Hepatocyte (in vitro differentiated cells): Measurements from ENCODE around the gene SCP2. TPM values are rescaled to one million over a fixed set of nuclear protein-coding genes. Genes with fewer than 3 reads are reported as not detected.

Experiments
- DNase-seq: peaks from one replicate; pipeline ENCODE4 v3.0.0-alpha.2; 2016; ENCODE audit warnings: low spot score
- H2AFZ ChIP-seq: fragments of 200-600 bp; sonication (generic); 2 replicates; pipeline ENCODE4 v1.6.0; 2016; ENCODE audit warnings: antibody characterized with exemption, mild to moderate bottlenecking
- H3K27ac ChIP-seq: fragments of 200-600 bp; sonication (generic); 2 replicates; pipeline ENCODE4 v1.5.1; 2016; ENCODE audit warnings: mild to moderate bottlenecking
- H3K27me3 ChIP-seq: fragments of 200-600 bp; sonication (generic); 2 replicates; pipeline ENCODE4 v1.6.1; 2016
- H3K36me3 ChIP-seq: fragments of 200-600 bp; sonication (generic); replicated peaks from 2 replicates; pipeline ENCODE4 v1.5.1; 2016; ENCODE audit warnings: low read depth; ENCODE audit not compliant: insufficient read depth
- H3K4me1 ChIP-seq: fragments of 200-600 bp; sonication (generic); 2 replicates; pipeline ENCODE4 v1.5.1; 2016; ENCODE audit warnings: mild to moderate bottlenecking, moderate library complexity; ENCODE audit not compliant: insufficient read depth
- H3K4me2 ChIP-seq: fragments of 200-600 bp; sonication (generic); 2 replicates; pipeline ENCODE4 v1.6.0; 2016
- H3K4me3 ChIP-seq: fragments of 200-600 bp; sonication (generic); 2 replicates; pipeline ENCODE4 v1.5.1; 2016; ENCODE audit warnings: mild to moderate bottlenecking
- H3K79me2 ChIP-seq: fragments of 200-600 bp; sonication (generic); 2 replicates; pipeline ENCODE4 v1.6.0; 2017; ENCODE audit warnings: mild to moderate bottlenecking
- H3K9me2 ChIP-seq: fragments of 200-600 bp; sonication (generic); replicated peaks from 2 replicates; pipeline ENCODE4 v1.6.0; 2017; ENCODE audit warnings: mild to moderate bottlenecking; ENCODE audit not compliant: insufficient read depth
- H3K9me3 ChIP-seq: fragments of 200-600 bp; sonication (generic); 2 replicates; pipeline ENCODE4 v1.5.1; 2016; ENCODE audit warnings: low read depth, mild to moderate bottlenecking
- H4K20me1 ChIP-seq: fragments of 200-600 bp; sonication (generic); 2 replicates; pipeline ENCODE4 v1.6.0; 2016; ENCODE audit warnings: mild to moderate bottlenecking; ENCODE audit not compliant: insufficient read depth, poor library complexity, severe bottlenecking
- CTCF ChIP-seq: fragments of 200-600 bp; sonication (generic); IDR thresholded peaks from 2 replicates; pipeline ENCODE4 v1.5.1; 2016; ENCODE audit warnings: antibody characterized with exemption, mild to moderate bottlenecking; ENCODE audit not compliant: poor library complexity
- EZH2 ChIP-seq: fragments of 200-600 bp; sonication (generic); IDR thresholded peaks from 2 replicates; pipeline ENCODE4 v1.6.1; 2016; ENCODE audit warnings: antibody characterized with exemption, mild to moderate bottlenecking, borderline replicate concordance
- EZH2phosphoT487 ChIP-seq: fragments of 200-600 bp; sonication (generic); IDR thresholded peaks from one replicate; pipeline ENCODE4 v1.6.1; 2018; ENCODE audit warnings: antibody characterized with exemption, mild to moderate bottlenecking, low read depth, moderate library complexity; ENCODE audit not compliant: unreplicated experiment, severe bottlenecking
- WGBS: methylation state at CpG from one replicate; pipeline ENCODE4 v1.1.6; 2016; ENCODE audit warnings: low lambda C conversion rate; ENCODE audit errors: missing lambda C conversion rate; 5-methylcytosine and 5-hydroxymethylcytosine counted together
- polyA plus RNA-seq: library from polyadenylated mRNA; unstranded; fragments of >200 nt; fragmentation: Nextera tagmentation; extraction: Ambion mirVana; gene quantifications from 2 replicates; pipeline ENCODE4 v1.2.1, GENCODE V29; 2016
- total RNA-seq: library from RNA; depleted of rRNA; stranded (reverse); fragments of >200 nt; gene quantifications from 2 replicates; pipeline ENCODE4 v1.2.3, GENCODE V29; 2014

SCP2 gene
- total and polyA plus RNA-seq, 2 experiments from 2014 or later, result 201 to 310 TPM

DNA sequence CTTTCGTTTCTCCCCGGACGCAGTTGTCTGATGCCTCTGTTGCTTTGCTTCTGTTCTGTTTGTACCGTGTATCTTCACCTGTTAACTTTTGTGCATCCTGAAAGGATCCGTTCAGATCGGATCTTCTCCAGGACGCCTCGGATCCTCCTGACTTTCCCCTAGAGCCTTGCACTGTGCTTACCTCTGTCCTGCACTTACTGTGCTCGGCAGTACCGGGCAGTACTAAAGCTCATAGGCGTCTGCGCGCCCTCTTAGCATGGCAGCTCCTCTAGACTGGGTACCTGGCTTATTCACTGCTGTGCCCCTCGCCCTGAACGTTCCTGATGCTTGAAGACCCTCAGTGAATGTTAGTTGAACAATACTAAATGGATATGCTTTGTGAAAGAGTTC, 934 bp downstream of the SCP2 start:
- WGBS, result 25% methylated on average over 15 of the region's 15 CpGs

GRCh38 chr1:52929019-52929418, 1.9 kb downstream of the SCP2 start:
- 87% methylated on average over 4 of the region's 4 CpGs for WGBS
- TF ChIP-seq CTCF (no peak), EZH2phosphoT487 (no peak), EZH2 (no peak)
- H3K4me2 ChIP-seq, result peak overlapping the region; percentile 98
- H3K27ac ChIP-seq, result no peak overlapping the region
- H2AFZ ChIP-seq, result no peak overlapping the region
- no peaks in the 10 kb centered on the region for H3K9me3 ChIP-seq
- H3K79me2 ChIP-seq, result peaks cover 18% of the 10 kb centered on the region
- no peaks in the 10 kb centered on the region for H3K9me2 ChIP-seq
- H3K36me3 ChIP-seq, result no peaks in the 10 kb centered on the region
- H3K4me1 ChIP-seq, result no peaks in the 10 kb centered on the region
- H4K20me1 ChIP-seq, result no peaks in the 10 kb centered on the region
- no peak for DNase-seq
- no peaks in the 10 kb centered on the region for H3K27me3 ChIP-seq
- H3K4me3 ChIP-seq, result no peak overlapping the region

More for the DNA sequence above, 934 bp downstream of the SCP2 start:
- H3K4me1 ChIP-seq, result no peaks in the 10 kb centered on the region
- no peak for DNase-seq
- H2AFZ ChIP-seq, result peak overlapping the region; percentile 98
- H3K9me2 ChIP-seq, result no peaks in the 10 kb centered on the region
- TF ChIP-seq EZH2 (no peak), EZH2phosphoT487 (no peak), CTCF (no peak)
- peaks cover 18% of the 10 kb centered on the region for H3K79me2 ChIP-seq
- H3K9me3 ChIP-seq, result no peaks in the 10 kb centered on the region
- H3K27me3 ChIP-seq, result no peaks in the 10 kb centered on the region
- no peaks in the 10 kb centered on the region for H4K20me1 ChIP-seq
- no peaks in the 10 kb centered on the region for H3K36me3 ChIP-seq
- peak overlapping the region; percentile 74 for H3K27ac ChIP-seq
- H3K4me2 ChIP-seq, result peak overlapping the region; percentile 98
- H3K4me3 ChIP-seq, result peak overlapping the region; percentile 63

- no peaks in the 10 kb centered on the region for H4K20me1 ChIP-seq
- H2AFZ ChIP-seq, result no peak overlapping the region
- no peak overlapping the region for H3K27ac ChIP-seq
- peaks cover 5% of the 10 kb centered on the region for H3K4me1 ChIP-seq
- no peak overlapping the region for H3K4me3 ChIP-seq
- H3K9me2 ChIP-seq, result no peaks in the 10 kb centered on the region
- peaks cover 4% of the 10 kb centered on the region for H3K79me2 ChIP-seq
- WGBS, result 87% methylated on average over 3 of the region's 3 CpGs
- H3K4me2 ChIP-seq, result no peak overlapping the region
- H3K27me3 ChIP-seq, result no peaks in the 10 kb centered on the region
- TF ChIP-seq CTCF (no peak), EZH2 (no peak), EZH2phosphoT487 (no peak)
- DNase-seq, result no peak
- H3K36me3 ChIP-seq, result no peaks in the 10 kb centered on the region
- H3K9me3 ChIP-seq, result no peaks in the 10 kb centered on the region
Measured at GRCh38 chr1:52937433-52938182, 10.5 kb downstream of the SCP2 start.
